Motor neuron (in vitro differentiated cells): ENCODE data around the gene ZSCAN30. TPM values are rescaled to one million over a fixed set of nuclear protein-coding genes. Genes with fewer than 3 reads are reported as not detected.

Source experiments
- ATAC-seq, 8 experiments: fragments of 200-7000 bp; cut with Tn5 transposase; replicated peaks in 6 of 8; 2 replicates each; pipeline ENCODE4 v1.8.0; 2021; ENCODE audit warnings: mild to moderate bottlenecking in 8 of 8, moderate library complexity in 8 of 8
- H3K27ac ChIP-seq, 2 donors: fragments of 250-450 bp; sonication (Bioruptor Pico); 2 replicates each; pipeline ENCODE4 v1.9.0; 2021; ENCODE audit warnings: antibody characterized with exemption in 2 of 2, mild to moderate bottlenecking in 2 of 2, moderate library complexity in 1 of 2
- H3K4me1 ChIP-seq, 2 donors: fragments of 250-450 bp; sonication (Bioruptor Pico); replicated peaks in 1 of 2; 2 replicates each; pipeline ENCODE4 v1.6.1; 2021; ENCODE audit warnings: antibody characterized with exemption in 2 of 2, mild to moderate bottlenecking in 2 of 2, moderate library complexity in 1 of 2
- H3K4me3 ChIP-seq, 5 donors: fragments of 250-450 bp; sonication (Bioruptor Pico); 2 replicates each; pipeline ENCODE4 v1.9.0; 2021; ENCODE audit warnings: antibody characterized with exemption in 5 of 5, mild to moderate bottlenecking in 5 of 5, moderate library complexity in 4 of 5
- WGBS, 10 experiments: fragments of 450-650 bp; shearing (Covaris generic); methylation state at CpG; one replicate each; pipeline ENCODE4 v1.0.0; 2022; 5-methylcytosine and 5-hydroxymethylcytosine counted together
- in situ Hi-C, 9 experiments: fragments of 400-800 bp; cut with MboI; loops; one replicate each; pipeline ENCODE4 v1.15.0; 2021; ENCODE audit warnings: low sequenced_read_pairs in 9 of 9, low pct_unique_long_range_greater_than_20kb in 2 of 9; ENCODE audit not compliant: unreplicated experiment in 9 of 9
- total RNA-seq, 8 experiments: library from RNA; unstranded; fragments of 300-600 nt; gene quantifications; 2 replicates each; pipeline versions ENCODE4 v1.2.3 to v1.2.4, GENCODE V29; 2022

The ZSCAN30 gene
- total RNA-seq, result 10 to 100 TPM; 10.3 to 29.5 (median 23.5) TPM

- Histone ChIP-seq H3K27ac (peak within 1 kb of the TSS; percentile 83 to 91), H3K4me3 (peak within 1 kb of the TSS; percentile 62 to 88 (median 73)), H3K4me1 (peaks cover 3 to 16% of the 10 kb centered on the region in 2 donors)
- ATAC-seq, result peak; percentile 90 to 99 (median 99)
- WGBS, 10 experiments, result 0 to 2% (median 0%) methylated on average over 4 to 16 of the region's 41 CpGs; no CpG with 5 or more reads in 1 of the 10 experiments
- in situ Hi-C loops, result no loop called here
Observed at GRCh38 chr18:35290094-35290735, at the start of gene ZSCAN30. Gene ZSCAN30, minus strand, starts transcription at chr18:35290229. Its CDS starts 25,877 bp downstream, at chr18:35264352.

DNA sequence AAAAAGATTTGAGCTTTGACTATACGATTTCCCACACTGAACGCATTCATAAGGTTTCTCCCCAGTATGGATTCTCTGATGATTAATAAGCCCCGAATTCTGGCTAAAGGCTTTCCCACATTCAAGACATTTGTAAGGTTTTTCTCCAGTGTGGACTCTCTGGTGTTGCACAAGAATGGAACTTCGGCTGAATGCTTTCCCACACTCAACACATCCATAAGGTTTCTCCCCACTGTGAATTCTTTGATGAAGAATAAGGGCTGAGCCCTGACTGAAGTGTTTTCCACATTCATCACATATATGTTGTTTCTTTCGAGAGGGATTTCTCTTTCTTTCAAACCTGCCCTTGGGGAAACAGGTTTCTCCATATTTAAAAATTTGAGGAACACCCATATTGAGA, 47.3 kb upstream of the ZSCAN30 start:
- no peak overlapping the region for H3K27ac ChIP-seq
- in situ Hi-C loops, result no loop called here
- H3K4me3 ChIP-seq, result no peak overlapping the region
- 88 to 100% (median 98%) methylated on average over 1 to 5 of the region's 5 CpGs for WGBS, 10 experiments
- peak in 2 of 8 experiments; percentile 36 to 72 for ATAC-seq
- H3K4me1 ChIP-seq, result no peaks in the 10 kb centered on the region

DNA sequence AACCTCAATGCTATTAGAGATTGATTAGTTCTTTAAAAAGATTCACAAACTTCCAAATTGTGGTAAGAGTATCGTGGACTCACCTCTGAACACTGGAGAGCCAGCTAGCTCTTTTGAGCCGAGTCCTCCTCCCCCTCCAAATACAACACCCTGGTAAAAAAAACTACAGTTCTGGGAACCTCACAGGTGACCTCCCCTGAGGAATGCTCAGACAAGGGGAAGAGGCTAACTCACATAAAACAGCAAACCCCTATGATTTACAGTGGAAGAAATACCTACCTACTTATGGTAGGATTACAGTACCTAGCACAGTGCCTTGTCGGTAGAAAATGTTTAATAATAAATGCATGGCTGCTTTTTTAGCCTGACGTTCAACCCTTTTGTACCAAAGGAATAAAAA, 45.8 kb upstream of the ZSCAN30 start:
- in situ Hi-C loops, result no loop called here
- WGBS, 10 experiments, result 61 to 100% (median 90%) methylated on average over 1 to 4 of the region's 4 CpGs; no CpG with 5 or more reads in 1 of the 10 experiments
- H3K27ac ChIP-seq, result no peak overlapping the region
- no peak for ATAC-seq
- no peaks in the 10 kb centered on the region for H3K4me1 ChIP-seq
- no peak overlapping the region for H3K4me3 ChIP-seq

GRCh38 chr18:35334821-35335220, 44.8 kb upstream of the ZSCAN30 start:
- no peak overlapping the region for H3K27ac ChIP-seq
- no peak for ATAC-seq
- H3K4me3 ChIP-seq, result no peak overlapping the region
- in situ Hi-C loops, result no loop called here
- WGBS, 10 experiments, result 20 to 100% (median 95%) methylated on average over 1 to 3 of the region's 3 CpGs; no CpG with 5 or more reads in 2 of the 10 experiments
- no peaks in the 10 kb centered on the region for H3K4me1 ChIP-seq

DNA sequence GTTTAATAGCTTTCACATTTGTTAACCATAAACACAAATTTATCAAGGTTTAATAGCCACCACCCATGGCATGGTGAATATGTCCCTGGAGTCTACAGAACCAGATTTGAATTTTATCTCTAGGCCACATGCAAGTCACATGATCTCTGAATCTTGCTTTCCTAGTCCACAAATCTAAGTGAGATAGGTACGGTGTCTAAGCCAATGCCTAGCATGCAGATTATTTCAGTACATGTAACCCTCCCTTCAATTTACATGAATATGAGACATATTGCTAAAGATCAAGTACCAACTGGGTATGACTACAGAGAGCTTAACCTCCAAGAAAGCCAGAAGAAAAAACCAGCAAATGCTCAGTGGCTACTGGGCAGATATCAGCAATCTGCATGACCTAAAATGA, 44.2 kb upstream of the ZSCAN30 start:
- ATAC-seq, result peak in 1 of 8 experiments; percentile 34
- H3K4me1 ChIP-seq, result no peaks in the 10 kb centered on the region
- in situ Hi-C loops, result no loop called here
- no peak overlapping the region for H3K4me3 ChIP-seq
- WGBS, 10 experiments, result 88 to 100% (median 100%) methylated on average over 1 of the region's 1 CpG; no CpG with 5 or more reads in 7 of the 10 experiments
- no peak overlapping the region for H3K27ac ChIP-seq

GRCh38 chr18:35331367-35332087, 41.5 kb upstream of the ZSCAN30 start:
- Histone ChIP-seq H3K4me1 (no peaks in the 10 kb centered on the region), H3K4me3 (no peak overlapping the region), H3K27ac (no peak overlapping the region)
- in situ Hi-C loops, result no loop called here
- WGBS, 10 experiments, result 0 to 100% (median 75%) methylated on average over 1 to 4 of the region's 4 CpGs; no CpG with 5 or more reads in 1 of the 10 experiments
- peak in 1 of 8 experiments; percentile 36 for ATAC-seq

- Histone ChIP-seq H3K27ac (no peak overlapping the region), H3K4me1 (no peaks in the 10 kb centered on the region), H3K4me3 (no peak overlapping the region)
- in situ Hi-C loops, result no loop called here
- no peak for ATAC-seq
Observed at GRCh38 chr18:35328868-35329267, 38.8 kb upstream of the ZSCAN30 start.

GRCh38 chr18:35326695-35327387, 36.8 kb upstream of the ZSCAN30 start:
- WGBS, 10 experiments, result 10 to 100% (median 50%) methylated on average over 1 to 3 of the region's 3 CpGs; no CpG with 5 or more reads in 1 of the 10 experiments
- peak in 1 of 8 experiments; percentile 57 for ATAC-seq
- Histone ChIP-seq H3K4me3 (peak overlapping the region in 2 of 5 donors; percentile 7 to 14), H3K27ac (no peak overlapping the region), H3K4me1 (no peaks in the 10 kb centered on the region)
- in situ Hi-C loops, result no loop called here

DNA sequence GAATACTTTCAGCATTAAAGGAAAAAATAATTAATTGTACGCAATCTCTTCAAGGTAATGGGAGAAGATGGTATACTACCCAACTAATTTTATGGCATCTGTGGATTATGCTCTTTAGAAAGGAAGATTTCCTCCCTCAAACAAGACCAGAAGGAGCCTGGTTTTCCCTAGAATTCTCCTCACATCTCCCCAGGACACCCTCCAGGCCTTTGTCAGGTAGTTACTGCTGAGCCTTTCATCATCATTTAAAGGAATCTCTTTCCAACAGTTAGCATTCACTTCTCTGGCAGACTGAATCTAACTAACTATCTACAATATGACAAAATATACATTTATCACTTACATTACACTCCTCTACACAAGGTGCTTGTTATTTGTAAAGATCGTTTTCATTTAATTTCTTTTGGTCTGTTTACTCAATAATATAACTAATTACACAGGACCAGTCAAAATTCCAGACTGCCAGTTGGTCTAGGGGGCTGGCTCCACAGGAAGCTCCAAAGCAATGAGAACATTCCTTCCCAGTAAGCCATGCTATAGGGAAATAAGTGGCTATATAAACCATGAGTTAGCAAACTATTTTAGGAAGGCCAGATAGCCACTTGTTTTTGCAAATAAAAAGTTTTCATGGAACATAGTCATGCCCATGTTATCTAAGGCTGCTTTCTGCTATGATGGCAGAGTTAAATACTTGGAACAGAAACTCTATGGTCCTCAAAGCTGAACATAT, 35.1 kb upstream of the ZSCAN30 start:
- no peak for ATAC-seq
- WGBS, 10 experiments, result 0 to 77% (median 50%) methylated on average over 1 to 2 of the region's 2 CpGs; no CpG with 5 or more reads in 1 of the 10 experiments
- in situ Hi-C loops, result no loop called here
- H3K27ac ChIP-seq, result no peak overlapping the region
- H3K4me3 ChIP-seq, result no peak overlapping the region
- H3K4me1 ChIP-seq, result no peaks in the 10 kb centered on the region

DNA sequence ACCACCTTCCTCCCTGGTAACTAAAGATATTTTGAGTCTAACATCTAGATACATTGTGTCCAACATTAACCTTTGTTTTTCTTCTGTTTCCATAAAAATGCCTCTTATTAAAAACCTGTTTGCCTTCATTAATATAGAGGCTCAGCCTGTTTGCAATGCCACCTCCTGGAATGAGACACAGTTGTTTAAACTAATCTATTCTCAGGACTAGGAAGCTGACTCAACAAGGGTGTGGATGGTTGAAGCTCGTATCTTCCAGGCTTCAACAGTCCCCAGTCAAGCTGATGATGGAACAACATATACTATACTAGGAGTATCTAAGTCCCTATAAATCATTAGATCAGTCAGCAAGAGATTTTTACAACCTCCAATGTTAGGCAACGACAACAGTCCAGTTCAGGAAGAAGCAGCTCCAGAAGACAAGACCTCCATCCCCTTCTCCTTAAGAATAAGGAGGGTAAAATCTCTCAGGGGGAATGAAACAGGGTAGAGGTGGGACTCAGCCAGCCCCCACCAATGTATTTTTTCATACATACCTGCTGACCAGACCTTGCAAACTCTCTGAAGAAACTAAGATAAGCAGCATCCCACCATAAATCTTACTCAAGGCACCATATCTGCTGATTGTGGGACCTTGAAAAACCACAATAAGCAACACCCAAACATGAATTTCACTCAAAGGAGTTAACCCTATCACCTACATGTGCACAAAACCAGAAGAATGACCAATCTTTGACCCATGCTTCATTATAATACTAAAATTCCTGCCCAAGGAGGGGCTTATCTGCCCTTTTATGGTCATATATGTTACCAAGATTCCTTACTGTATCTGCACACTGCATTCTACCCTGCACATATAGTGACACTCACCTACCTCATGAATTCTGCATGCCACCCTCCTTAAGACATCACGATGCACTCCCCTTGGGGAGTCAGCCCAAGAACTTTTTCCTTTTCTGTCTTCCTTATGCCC, 32.7 kb upstream of the ZSCAN30 start:
- no peak overlapping the region for H3K4me3 ChIP-seq
- H3K27ac ChIP-seq, result no peak overlapping the region
- 36 to 100% (median 86%) methylated on average over 1 to 3 of the region's 3 CpGs; no CpG with 5 or more reads in 3 of the 10 experiments for WGBS, 10 experiments
- no peaks in the 10 kb centered on the region for H3K4me1 ChIP-seq
- ATAC-seq, result peak in 2 of 8 experiments; percentile 97 to 99
- in situ Hi-C loops, result no loop called here

DNA sequence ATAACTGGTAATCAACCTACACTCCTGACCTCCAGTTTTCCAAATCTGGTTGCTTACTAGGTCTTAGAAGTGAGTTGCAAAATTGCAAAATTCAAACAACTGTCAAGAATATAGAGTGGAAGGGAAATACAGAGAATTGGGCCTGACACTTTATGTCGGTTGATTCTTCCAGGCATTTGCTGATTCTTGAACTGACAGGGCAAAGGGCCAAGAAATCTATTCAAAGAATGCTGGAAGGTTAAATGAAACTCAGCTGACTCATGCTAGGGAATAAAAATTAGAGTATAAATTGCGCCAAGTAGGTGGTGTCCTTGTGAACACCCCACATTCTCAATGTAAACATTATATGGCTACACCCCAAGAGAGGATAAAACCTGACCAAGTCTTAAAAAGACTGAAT, 21.5 kb upstream of the ZSCAN30 start:
- Histone ChIP-seq H3K4me3 (no peak overlapping the region), H3K4me1 (no peaks in the 10 kb centered on the region), H3K27ac (no peak overlapping the region)
- in situ Hi-C loops, result no loop called here
- ATAC-seq, result no peak
- 73 to 100% (median 92%) methylated on average over 1 to 2 of the region's 2 CpGs; no CpG with 5 or more reads in 2 of the 10 experiments for WGBS, 10 experiments
